B cell (primary cell): Measurements from ENCODE around the gene DOCK4. TPM values are rescaled to one million over a fixed set of nuclear protein-coding genes. Genes with fewer than 3 reads are reported as not detected.

Source experiments
- ATAC-seq: fragments of 200-7000 bp; cut with Tn5 transposase; one replicate; pipeline ENCODE4 v1.10.0; 2021; ENCODE audit warnings: low read depth, mild to moderate bottlenecking, moderate number of reproducible peaks, moderate library complexity
- CTCF ChIA-PET: fragments of 350-600 bp; sonication (Branson Sonifier 250); formaldehyde crosslinking; loops from one replicate; lab custom pipeline; 2021; ENCODE audit warnings: antibody characterized with exemption, inconsistent platforms; lab: Charles Lee
- POLR2A ChIA-PET: fragments of 350-600 bp; sonication (Branson Sonifier 250); formaldehyde crosslinking; loops from one replicate; lab custom pipeline; 2021; ENCODE audit warnings: antibody characterized with exemption; lab: Charles Lee
- DNase-seq: peaks from one replicate; pipeline ENCODE4 v3.0.0; 2013
- H2AFZ ChIP-seq: 2 replicates; pipeline ENCODE4 v1.6.1; 2012; ENCODE audit warnings: mild to moderate bottlenecking, low read depth, low read length; ENCODE audit not compliant: insufficient read depth, poor library complexity, severe bottlenecking
- H3K27ac ChIP-seq, 2 donors: 1 replicate in 1 of 2; 2 replicates in 1 of 2; pipeline ENCODE4 v1.5.1; 2012 to 2013; ENCODE audit warnings: low read length in 2 of 2, mild to moderate bottlenecking in 2 of 2, moderate library complexity in 1 of 2
- H3K27me3 ChIP-seq, 4 experiments: fragments of 200-600 bp in 1 of 4; sonication (generic) in 1 of 4; replicated peaks in 1 of 4; 1 replicate in 2 of 4; 2 replicates in 2 of 4; pipeline versions ENCODE4 v1.6.1 to v1.7.0; 2013 to 2016; ENCODE audit warnings: low read length in 3 of 4, mild to moderate bottlenecking in 2 of 4, mixed read lengths in 1 of 4, moderate library complexity in 1 of 4; ENCODE audit not compliant: insufficient read depth in 4 of 4, control insufficient read depth in 3 of 4; ENCODE audit errors: control extremely low read depth in 1 of 4
- H3K36me3 ChIP-seq, 2 experiments: replicated peaks in 1 of 2; 1 replicate in 1 of 2; 2 replicates in 1 of 2; pipeline versions ENCODE4 v1.6.1 to v1.7.1; 2013; ENCODE audit warnings: low read length in 1 of 2; ENCODE audit not compliant: insufficient read depth in 2 of 2, control insufficient read depth in 1 of 2; ENCODE audit errors: control extremely low read depth in 1 of 2, extremely low read depth in 1 of 2
- H3K4me1 ChIP-seq, 2 donors: fragments of 200-600 bp in 1 of 2; sonication (generic) in 1 of 2; 1 replicate in 1 of 2; 2 replicates in 1 of 2; pipeline versions ENCODE4 v1.5.1 to v1.6.1; 2013 to 2017; ENCODE audit warnings: low read length in 2 of 2; ENCODE audit not compliant: control insufficient read depth in 2 of 2, insufficient read depth in 2 of 2
- H3K4me2 ChIP-seq: replicated peaks from 2 replicates; pipeline ENCODE3; 2012; ENCODE audit warnings: mild to moderate bottlenecking, low read depth, low read length; ENCODE audit not compliant: poor library complexity, severe bottlenecking
- H3K4me3 ChIP-seq, 5 experiments: fragments of 200-600 bp in 1 of 5; sonication (generic) in 1 of 5; 1 replicate in 3 of 5; 2 replicates in 2 of 5; pipeline versions ENCODE4 v1.5.1 to v1.7.0; 2011 to 2016; ENCODE audit warnings: low read length in 4 of 5, mild to moderate bottlenecking in 4 of 5, low read depth in 2 of 5, control low read depth in 1 of 5, moderate library complexity in 1 of 5; ENCODE audit not compliant: insufficient read depth in 1 of 5; ENCODE audit errors: control extremely low read depth in 1 of 5, extremely low read depth in 1 of 5
- H3K79me2 ChIP-seq: fragments of 200-600 bp; sonication (generic); one replicate; pipeline ENCODE4 v1.6.0; 2016; ENCODE audit warnings: low read length; ENCODE audit not compliant: control insufficient read depth, insufficient read depth
- H3K9ac ChIP-seq: fragments of 200-600 bp; sonication (generic); 2 replicates; pipeline ENCODE4 v1.6.1; 2017; ENCODE audit warnings: mild to moderate bottlenecking, low read length, moderate library complexity
- H3K9me3 ChIP-seq, 3 donors: one replicate each; pipeline versions ENCODE4 v1.6.1 to v1.7.1; 2013; ENCODE audit warnings: low read length in 2 of 3; ENCODE audit not compliant: control insufficient read depth in 2 of 3, insufficient read depth in 1 of 3; ENCODE audit errors: control extremely low read depth in 1 of 3
- H4K20me1 ChIP-seq: 2 replicates; pipeline ENCODE4 v1.6.0; 2012; ENCODE audit warnings: mild to moderate bottlenecking, low read length; ENCODE audit not compliant: insufficient read depth, control insufficient read depth, poor library complexity, severe bottlenecking
- H3K27ac Mint-ChIP-seq: one replicate; pipeline ENCODE4 v1.8.0; 2021; ENCODE audit warnings: mixed read lengths
- H3K27me3 Mint-ChIP-seq: one replicate; pipeline ENCODE4 v1.8.0; 2021; ENCODE audit warnings: mixed read lengths
- H3K4me1 Mint-ChIP-seq: one replicate; pipeline ENCODE4 v1.8.0; 2021; ENCODE audit warnings: mixed read lengths
- H3K4me3 Mint-ChIP-seq: one replicate; pipeline ENCODE4 v1.8.0; 2021; ENCODE audit warnings: mixed read lengths
- H3K9me3 Mint-ChIP-seq: one replicate; pipeline ENCODE4 v1.8.0; 2022; ENCODE audit warnings: mixed read lengths; ENCODE audit not compliant: insufficient read depth
- EZH2 ChIP-seq: IDR thresholded peaks from 2 replicates; pipeline ENCODE4 v1.6.1; 2012; ENCODE audit warnings: borderline replicate concordance, low read depth, mild to moderate bottlenecking, moderate library complexity, low read length; ENCODE audit not compliant: insufficient read depth, poor library complexity, severe bottlenecking
- WGBS: methylation state at CpG from one replicate; pipeline ENCODE4 v1.1.5; 2013; ENCODE audit warnings: missing lambda C conversion rate; ENCODE audit not compliant: insufficient coverage; 5-methylcytosine and 5-hydroxymethylcytosine counted together
- intact Hi-C: fragments of 100-400 bp; cut with micrococcal nuclease; formaldehyde crosslinking; loops from one replicate; pipeline ENCODE4 v1.10.0; 2022
- polyA plus RNA-seq: library from polyadenylated mRNA; depleted of rRNA; stranded (reverse); fragments of >200 nt; gene quantifications from 2 replicates; pipeline ENCODE4 v1.2.3, GENCODE V29; 2012
- total RNA-seq, 2 donors: library from RNA; stranded (reverse); fragments of 120-200 nt in 1 of 2; gene quantifications; 1 replicate in 1 of 2; 2 replicates in 1 of 2; pipeline versions ENCODE4 v1.2.3 to v1.2.4, GENCODE V29; 2013 to 2022
- TF ChIP-seq, protein P1 (sequence below): fragments of 200-600 bp; IDR thresholded peaks from one replicate; pipeline ENCODE4 v1.8.0; 2022; ENCODE audit warnings: antibody characterized with exemption, mild to moderate bottlenecking

The DOCK4 gene
- total and polyA plus RNA-seq, 2 donors (not counting 1 experiment from before 2014, with no cell fraction given), result 0.03 to 4.1 TPM

DNA sequence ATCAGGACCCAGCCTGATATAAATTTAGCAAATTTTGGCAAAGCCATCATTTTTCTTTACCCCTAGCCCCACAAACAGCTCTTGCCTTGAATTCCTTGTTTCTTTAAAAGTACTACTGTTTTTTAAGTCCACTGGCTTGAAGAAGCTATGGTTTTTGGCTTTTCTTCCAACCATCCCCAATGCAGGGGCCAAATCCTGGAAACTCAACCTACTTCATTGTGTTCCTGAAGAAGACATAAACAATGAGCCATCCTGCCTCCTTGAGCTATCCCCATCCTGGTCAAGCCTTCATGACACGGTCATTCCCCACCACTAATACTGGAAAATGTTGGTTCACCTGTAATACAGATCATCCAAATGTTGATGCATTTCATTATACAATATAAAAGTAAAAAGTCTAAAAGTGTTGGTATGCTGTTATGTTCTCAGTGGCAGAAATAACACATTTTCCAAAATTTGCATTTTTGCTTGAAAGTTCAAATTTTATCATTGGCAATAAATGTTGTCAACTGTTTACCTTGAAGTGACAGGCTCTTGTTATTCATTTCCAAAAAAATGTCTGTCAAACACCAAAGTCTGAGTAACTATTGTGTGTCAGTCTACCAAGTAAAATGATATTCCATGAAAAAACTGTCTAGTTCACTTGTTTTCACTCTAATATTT lies 92.2 kb downstream of the DOCK4 start:
- no peak for DNase-seq
- no peaks in the 10 kb centered on the region for H3K27me3 ChIP-seq
- Mint-ChIP-seq H3K4me3 (no peak overlapping the region), H3K27ac (no peak overlapping the region), H3K9me3 (no peaks in the 10 kb centered on the region), H3K4me1 (no peaks in the 10 kb centered on the region), H3K27me3 (peaks cover 9% of the 10 kb centered on the region)
- no peak overlapping the region for H3K4me2 ChIP-seq
- no peak overlapping the region for H2AFZ ChIP-seq
- intact Hi-C loops, result no loop called here
- no peak overlapping the region for H3K27ac ChIP-seq
- no peak overlapping the region for H3K9ac ChIP-seq
- H3K9me3 ChIP-seq, result no peaks in the 10 kb centered on the region
- POLR2A ChIA-PET, result no interaction called here
- no peaks in the 10 kb centered on the region for H3K79me2 ChIP-seq
- ATAC-seq, result no peak
- no peaks in the 10 kb centered on the region for H3K4me1 ChIP-seq
- TF ChIP-seq, protein P1, sequence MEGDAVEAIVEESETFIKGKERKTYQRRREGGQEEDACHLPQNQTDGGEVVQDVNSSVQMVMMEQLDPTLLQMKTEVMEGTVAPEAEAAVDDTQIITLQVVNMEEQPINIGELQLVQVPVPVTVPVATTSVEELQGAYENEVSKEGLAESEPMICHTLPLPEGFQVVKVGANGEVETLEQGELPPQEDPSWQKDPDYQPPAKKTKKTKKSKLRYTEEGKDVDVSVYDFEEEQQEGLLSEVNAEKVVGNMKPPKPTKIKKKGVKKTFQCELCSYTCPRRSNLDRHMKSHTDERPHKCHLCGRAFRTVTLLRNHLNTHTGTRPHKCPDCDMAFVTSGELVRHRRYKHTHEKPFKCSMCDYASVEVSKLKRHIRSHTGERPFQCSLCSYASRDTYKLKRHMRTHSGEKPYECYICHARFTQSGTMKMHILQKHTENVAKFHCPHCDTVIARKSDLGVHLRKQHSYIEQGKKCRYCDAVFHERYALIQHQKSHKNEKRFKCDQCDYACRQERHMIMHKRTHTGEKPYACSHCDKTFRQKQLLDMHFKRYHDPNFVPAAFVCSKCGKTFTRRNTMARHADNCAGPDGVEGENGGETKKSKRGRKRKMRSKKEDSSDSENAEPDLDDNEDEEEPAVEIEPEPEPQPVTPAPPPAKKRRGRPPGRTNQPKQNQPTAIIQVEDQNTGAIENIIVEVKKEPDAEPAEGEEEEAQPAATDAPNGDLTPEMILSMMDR, result no peak
- TF ChIP-seq EZH2, result no peak
- no CpG with 5 or more reads among the region's 1 CpG for WGBS
- no peaks in the 10 kb centered on the region for H3K36me3 ChIP-seq
- CTCF ChIA-PET, result no interaction called here
- H3K4me3 ChIP-seq, result no peak overlapping the region
- no peaks in the 10 kb centered on the region for H4K20me1 ChIP-seq

GRCh38 chr7:112112822-112113255 lies 93.4 kb downstream of the DOCK4 start:
- TF ChIP-seq, protein P1, result no peak
- TF ChIP-seq EZH2, result no peak
- no peaks in the 10 kb centered on the region for H3K27me3 ChIP-seq
- Mint-ChIP-seq H3K27me3 (peaks cover 6% of the 10 kb centered on the region), H3K4me3 (no peak overlapping the region), H3K9me3 (no peaks in the 10 kb centered on the region), H3K27ac (no peak overlapping the region), H3K4me1 (no peaks in the 10 kb centered on the region)
- ATAC-seq (no peak), DNase-seq (no peak)
- no peaks in the 10 kb centered on the region for H3K79me2 ChIP-seq
- ChIA-PET POLR2A (no interaction called here), CTCF (no interaction called here)
- WGBS, result 92% methylated on average over 2 of the region's 5 CpGs
- no peak overlapping the region for H3K27ac ChIP-seq
- H3K4me2 ChIP-seq, result no peak overlapping the region
- no peaks in the 10 kb centered on the region for H3K36me3 ChIP-seq
- no peaks in the 10 kb centered on the region for H3K9me3 ChIP-seq
- no peak overlapping the region for H2AFZ ChIP-seq
- no peaks in the 10 kb centered on the region for H4K20me1 ChIP-seq
- no peaks in the 10 kb centered on the region for H3K4me1 ChIP-seq
- H3K9ac ChIP-seq, result no peak overlapping the region
- intact Hi-C loops, result no loop called here
- no peak overlapping the region for H3K4me3 ChIP-seq
